ENCODE results near the gene OR52N4. TPM values are rescaled to one million over a fixed set of nuclear protein-coding genes. Genes with fewer than 3 reads are reported as not detected.

The OR52N4 gene
- not detected in 2 replicates for total RNA-seq

GRCh38 chr11:5753943-5754342 lies at the start of gene OR52N4:
Gene OR52N4, plus strand, starts transcription at chr11:5754243. Its CDS starts 498 bp downstream, at chr11:5754741.

GRCh38 chr11:5736396-5736795 lies 17.6 kb upstream of the OR52N4 start, which contains the start of gene OR56B1:
Gene OR56B1, plus strand, starts transcription at chr11:5736448. Its CDS starts 69 bp downstream, at chr11:5736517.

DNA sequence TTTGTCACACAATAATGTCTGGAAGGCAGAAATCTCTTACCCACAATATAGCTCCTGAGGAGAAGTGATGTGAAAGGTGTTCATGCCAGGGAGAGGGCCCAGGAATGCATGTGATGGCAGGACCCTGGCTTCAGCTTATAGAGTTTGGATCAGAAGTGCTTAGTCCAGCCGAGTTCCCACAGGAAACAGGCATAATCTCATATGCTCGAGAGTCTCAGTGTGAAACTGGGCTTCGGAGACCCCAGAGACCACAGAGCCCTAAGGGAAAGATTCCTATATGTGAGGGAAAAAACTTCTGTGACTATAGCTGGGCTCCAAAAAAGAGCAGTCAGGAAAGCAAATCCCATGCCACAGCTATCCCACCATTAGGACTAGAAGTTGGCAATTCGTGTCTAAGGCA lies 29.2 kb downstream of the OR52N4 start, which contains the start of gene OR52N5:
TSS of gene OR52N5 (minus strand) at position 101 of the 400 bp plus-strand sequence. CDS start 4,721 bp downstream, outside the sequence.

DNA sequence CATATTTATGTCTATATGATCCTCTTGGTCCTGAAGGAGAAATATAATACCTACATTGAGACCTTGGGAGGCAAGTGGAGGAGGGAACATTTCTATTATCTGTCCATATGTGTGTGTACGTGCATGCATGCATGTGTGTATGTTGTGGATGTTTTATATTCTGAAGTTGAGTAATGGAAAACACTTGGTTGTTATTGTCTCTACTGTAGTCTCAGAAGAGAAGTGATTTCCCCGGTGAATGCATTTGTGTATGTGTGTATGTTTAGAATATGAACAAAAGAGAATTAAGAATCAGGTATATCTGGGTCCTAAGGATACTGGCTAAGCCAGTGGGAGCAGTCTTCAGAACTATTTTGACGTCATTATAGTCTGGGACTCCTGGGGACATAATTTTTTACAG lies 37.1 kb downstream of the OR52N4 start, which contains the start of gene OR52N1:
TSS of gene OR52N1 (minus strand) at position 101 of the 400 bp plus-strand sequence. CDS start 2,449 bp downstream, outside the sequence.

Other genes with a start within 250 kb of the OR52N4 start
- gene UBQLN3, start 244.3 kb upstream of the OR52N4 start, total RNA-seq, result 0.12 TPM in 1 of 2 replicates, not detected in the other
- gene UBQLNL, start 237.5 kb upstream of the OR52N4 start, total RNA-seq, result not detected in 2 replicates
- 0.66 and 1.1 TPM in 2 replicates for gene OR52H1, start 205.7 kb upstream of the OR52N4 start, total RNA-seq
- not detected in 2 replicates for gene OR52B6, start 173.4 kb upstream of the OR52N4 start, total RNA-seq
- gene TRIM6, start 157.6 kb upstream of the OR52N4 start, total RNA-seq, result 6.5 and 12.2 TPM in 2 replicates
- gene TRIM34, start 129.2 kb upstream of the OR52N4 start, total RNA-seq, result 10.1 and 12.6 TPM in 2 replicates
- 37.6 and 52.2 TPM in 2 replicates for gene TRIM5, start 69.2 kb upstream of the OR52N4 start, total RNA-seq
- gene TRIM22, start 64.5 kb upstream of the OR52N4 start, total RNA-seq, result 46.7 and 73.4 TPM in 2 replicates
- gene OR56B1, start 17.8 kb upstream of the OR52N4 start, total RNA-seq, result not detected in 2 replicates
- gene OR52N5, start 29.1 kb downstream of the OR52N4 start, total RNA-seq, result not detected in 2 replicates
- gene OR52N1, start 37.0 kb downstream of the OR52N4 start, total RNA-seq, result not detected in 2 replicates
- not detected in 2 replicates for gene OR52N2, start 54.7 kb downstream of the OR52N4 start, total RNA-seq
- not detected in 2 replicates for gene OR52E6, start 87.7 kb downstream of the OR52N4 start, total RNA-seq
- gene OR52E8, start 103.4 kb downstream of the OR52N4 start, total RNA-seq, result not detected in 2 replicates
- not detected in 2 replicates for gene OR52E4, start 126.4 kb downstream of the OR52N4 start, total RNA-seq
- gene OR52E5, start 139.0 kb downstream of the OR52N4 start, total RNA-seq, result not detected in 2 replicates
- gene OR56A3, start 188.0 kb downstream of the OR52N4 start, total RNA-seq, result not detected in 2 replicates
- not detected in 2 replicates for gene OR56A5, start 214.3 kb downstream of the OR52N4 start, total RNA-seq
- gene OR52L1, start 232.7 kb downstream of the OR52N4 start, total RNA-seq, result not detected in 2 replicates